ENCODE measurements around the gene CETP.

DNA sequence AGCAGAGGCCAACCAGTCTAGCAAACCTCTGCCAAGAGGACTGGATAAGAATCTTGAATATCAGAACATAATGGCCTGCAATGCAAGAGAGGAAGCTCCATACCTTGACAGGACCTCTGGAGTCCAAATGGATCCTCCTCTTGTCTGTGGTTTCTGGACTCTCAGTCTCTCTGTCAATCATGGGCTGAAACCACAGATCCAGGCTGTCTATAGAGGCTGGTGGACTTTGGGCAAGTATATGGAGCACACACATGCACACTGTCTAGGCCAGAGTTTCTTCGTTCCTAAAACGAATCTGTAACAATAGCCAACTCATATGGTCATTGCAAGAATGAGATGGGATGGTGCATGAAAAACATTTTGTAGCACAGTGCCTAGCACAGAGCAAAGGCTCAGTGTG is 65.3 kb downstream of the CETP start:
- TF ChIP-seq, protein P1, sequence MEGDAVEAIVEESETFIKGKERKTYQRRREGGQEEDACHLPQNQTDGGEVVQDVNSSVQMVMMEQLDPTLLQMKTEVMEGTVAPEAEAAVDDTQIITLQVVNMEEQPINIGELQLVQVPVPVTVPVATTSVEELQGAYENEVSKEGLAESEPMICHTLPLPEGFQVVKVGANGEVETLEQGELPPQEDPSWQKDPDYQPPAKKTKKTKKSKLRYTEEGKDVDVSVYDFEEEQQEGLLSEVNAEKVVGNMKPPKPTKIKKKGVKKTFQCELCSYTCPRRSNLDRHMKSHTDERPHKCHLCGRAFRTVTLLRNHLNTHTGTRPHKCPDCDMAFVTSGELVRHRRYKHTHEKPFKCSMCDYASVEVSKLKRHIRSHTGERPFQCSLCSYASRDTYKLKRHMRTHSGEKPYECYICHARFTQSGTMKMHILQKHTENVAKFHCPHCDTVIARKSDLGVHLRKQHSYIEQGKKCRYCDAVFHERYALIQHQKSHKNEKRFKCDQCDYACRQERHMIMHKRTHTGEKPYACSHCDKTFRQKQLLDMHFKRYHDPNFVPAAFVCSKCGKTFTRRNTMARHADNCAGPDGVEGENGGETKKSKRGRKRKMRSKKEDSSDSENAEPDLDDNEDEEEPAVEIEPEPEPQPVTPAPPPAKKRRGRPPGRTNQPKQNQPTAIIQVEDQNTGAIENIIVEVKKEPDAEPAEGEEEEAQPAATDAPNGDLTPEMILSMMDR (IDR thresholded peaks at IDR 0.05) = no peak
- no peak for TF ChIP-seq POLR2A (IDR thresholded peaks at IDR 0.05)
